Astrocyte (in vitro differentiated cells and primary cell): Measurements from ENCODE around the gene ADAMTS8.

ENCODE experiments used
- EZH2 ChIP-seq: IDR thresholded peaks from 2 replicates; pipeline ENCODE4 v1.6.1; 2012; ENCODE audit warnings: mild to moderate bottlenecking, low read length, inconsistent platforms; ENCODE audit not compliant: insufficient read depth
- TF ChIP-seq, protein P1 (sequence below): IDR thresholded peaks from 2 replicates; pipeline ENCODE4 v1.5.1; 2011; ENCODE audit warnings: low read depth, mild to moderate bottlenecking, inconsistent platforms, low read length, moderate library complexity; ENCODE audit not compliant: insufficient read depth

GRCh38 chr11:130457623-130458409, 29.4 kb upstream of the ADAMTS8 start:
- TF ChIP-seq, protein P1, sequence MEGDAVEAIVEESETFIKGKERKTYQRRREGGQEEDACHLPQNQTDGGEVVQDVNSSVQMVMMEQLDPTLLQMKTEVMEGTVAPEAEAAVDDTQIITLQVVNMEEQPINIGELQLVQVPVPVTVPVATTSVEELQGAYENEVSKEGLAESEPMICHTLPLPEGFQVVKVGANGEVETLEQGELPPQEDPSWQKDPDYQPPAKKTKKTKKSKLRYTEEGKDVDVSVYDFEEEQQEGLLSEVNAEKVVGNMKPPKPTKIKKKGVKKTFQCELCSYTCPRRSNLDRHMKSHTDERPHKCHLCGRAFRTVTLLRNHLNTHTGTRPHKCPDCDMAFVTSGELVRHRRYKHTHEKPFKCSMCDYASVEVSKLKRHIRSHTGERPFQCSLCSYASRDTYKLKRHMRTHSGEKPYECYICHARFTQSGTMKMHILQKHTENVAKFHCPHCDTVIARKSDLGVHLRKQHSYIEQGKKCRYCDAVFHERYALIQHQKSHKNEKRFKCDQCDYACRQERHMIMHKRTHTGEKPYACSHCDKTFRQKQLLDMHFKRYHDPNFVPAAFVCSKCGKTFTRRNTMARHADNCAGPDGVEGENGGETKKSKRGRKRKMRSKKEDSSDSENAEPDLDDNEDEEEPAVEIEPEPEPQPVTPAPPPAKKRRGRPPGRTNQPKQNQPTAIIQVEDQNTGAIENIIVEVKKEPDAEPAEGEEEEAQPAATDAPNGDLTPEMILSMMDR = no peak
- TF ChIP-seq EZH2 = no peak
